ENCODE data around the gene PTPRR.
"Not testable (repeated sequence)": the region's sequence is repeated elsewhere in the genome, so short reads cannot be mapped to it uniquely, and the experiment has no call there.

The PTPRR gene

DNA sequence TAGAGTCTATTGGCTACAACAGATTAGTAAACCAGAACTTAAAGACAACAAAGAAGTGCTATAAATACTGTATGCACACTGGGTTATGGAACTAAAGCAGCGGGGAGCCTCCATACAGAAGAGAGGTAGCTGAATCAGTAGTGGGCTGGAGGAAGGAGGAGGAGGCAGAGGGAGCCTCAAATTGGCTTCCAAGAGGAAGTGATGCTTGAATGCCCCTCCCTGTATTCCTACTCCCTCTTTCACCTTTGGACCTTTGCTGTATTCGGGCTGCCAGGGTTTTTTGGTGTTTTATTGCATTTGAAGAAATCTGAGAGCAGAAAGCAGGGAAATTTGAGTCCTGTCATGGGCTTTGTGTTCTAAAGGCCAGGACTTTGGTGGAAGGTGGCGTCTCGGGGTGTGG, 179.3 kb downstream of the PTPRR start:
- no peak for DNase-seq (ENCODE audit: low spot score)

DNA sequence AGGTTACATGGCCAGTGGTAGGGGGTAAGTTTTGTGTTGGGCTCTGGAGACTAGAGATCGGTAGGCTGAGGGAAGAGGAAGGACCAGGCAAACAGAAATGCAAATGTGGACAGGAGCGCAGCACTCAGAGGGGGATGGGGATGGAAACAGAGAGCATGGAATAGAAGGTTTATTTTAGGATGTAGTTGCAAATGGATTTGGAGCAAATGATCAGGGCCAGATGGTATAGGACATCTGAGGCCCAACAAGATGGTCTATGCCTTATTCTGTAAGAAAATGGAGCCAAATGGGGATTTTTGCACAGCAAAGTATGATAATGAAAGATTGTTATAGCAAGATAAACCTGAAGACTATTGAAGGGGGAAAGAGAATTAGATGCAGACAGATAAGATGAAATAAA, 180.8 kb downstream of the PTPRR start:
- no peak for DNase-seq (ENCODE audit: low spot score)

DNA sequence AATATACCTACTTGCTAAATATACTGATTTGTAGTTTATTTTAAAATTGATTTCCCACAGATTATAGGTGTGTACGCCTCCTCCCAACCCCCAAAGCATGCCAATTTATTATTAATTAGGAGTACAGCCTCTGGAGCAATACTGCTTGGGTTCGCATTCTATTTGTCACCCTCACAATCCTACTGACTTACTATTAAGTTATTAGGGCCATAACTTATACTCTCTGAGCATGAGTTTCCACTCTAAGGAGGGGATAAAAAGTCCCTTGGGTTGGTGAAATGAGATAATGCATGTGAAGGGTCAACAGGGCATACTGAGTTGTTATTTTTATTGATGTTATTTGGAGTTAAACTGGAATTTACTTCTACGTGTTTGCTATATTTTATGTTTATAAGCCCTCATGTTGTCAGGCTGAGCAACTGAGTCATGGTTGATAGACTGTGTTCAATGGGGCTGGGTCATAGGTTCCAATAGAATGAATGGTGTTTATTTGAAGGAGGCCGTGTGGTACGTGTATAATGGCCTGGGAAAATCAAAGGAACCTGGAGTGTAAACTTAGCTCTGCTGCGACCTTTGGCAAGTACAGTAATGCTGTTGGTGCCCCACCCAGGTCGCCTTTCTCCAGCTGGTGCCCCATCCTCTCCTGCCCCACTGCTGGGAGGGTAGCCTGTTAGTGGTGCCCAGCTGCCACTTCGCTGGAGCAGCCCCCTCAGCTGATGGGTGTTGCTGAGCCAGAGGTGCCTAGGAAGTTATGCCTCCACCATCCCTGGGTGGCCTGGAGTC, 184.0 kb downstream of the PTPRR start:
- DNase-seq (ENCODE audit: low spot score), result no peak

DNA sequence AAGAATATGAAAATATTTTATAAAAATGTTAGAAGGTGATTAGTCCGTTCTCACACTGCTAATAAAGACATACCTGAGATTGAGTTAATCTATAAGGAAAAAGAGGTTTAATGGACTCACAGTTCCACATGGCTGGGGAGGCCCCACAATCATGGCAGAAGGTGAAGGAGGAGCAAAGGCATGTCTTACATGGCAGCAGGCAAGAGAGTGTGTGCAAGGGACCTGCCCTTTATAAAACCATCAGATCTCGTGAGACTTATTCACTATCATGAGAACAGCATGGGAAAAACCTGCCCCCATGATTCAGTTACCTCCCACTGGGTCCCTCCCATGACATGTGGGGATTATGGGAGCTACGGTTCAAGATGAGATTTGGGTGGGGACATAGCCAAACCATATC, 185.3 kb downstream of the PTPRR start:
- DNase-seq (ENCODE audit: low spot score), result not testable (repeated sequence)

DNA sequence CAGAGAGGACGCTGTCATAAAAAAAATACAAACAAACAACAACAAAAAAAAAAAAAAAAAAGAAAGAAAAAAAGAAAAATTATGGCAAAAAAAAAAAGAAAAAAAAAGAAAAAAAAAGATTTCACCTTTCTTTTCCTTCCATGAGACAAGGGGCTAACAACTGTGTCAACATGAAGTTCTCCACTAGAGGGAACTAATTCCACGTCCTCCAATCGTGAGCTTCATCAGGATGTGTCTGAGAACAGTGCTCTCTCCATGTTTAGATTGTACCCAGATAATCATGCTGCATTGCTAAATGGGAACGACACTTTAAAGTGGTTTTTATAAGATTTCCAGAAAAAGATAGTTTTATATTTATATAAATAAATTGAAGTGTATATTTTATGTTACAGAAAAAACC, 187.2 kb downstream of the PTPRR start:
- DNase-seq (ENCODE audit: low spot score), result no peak

DNA sequence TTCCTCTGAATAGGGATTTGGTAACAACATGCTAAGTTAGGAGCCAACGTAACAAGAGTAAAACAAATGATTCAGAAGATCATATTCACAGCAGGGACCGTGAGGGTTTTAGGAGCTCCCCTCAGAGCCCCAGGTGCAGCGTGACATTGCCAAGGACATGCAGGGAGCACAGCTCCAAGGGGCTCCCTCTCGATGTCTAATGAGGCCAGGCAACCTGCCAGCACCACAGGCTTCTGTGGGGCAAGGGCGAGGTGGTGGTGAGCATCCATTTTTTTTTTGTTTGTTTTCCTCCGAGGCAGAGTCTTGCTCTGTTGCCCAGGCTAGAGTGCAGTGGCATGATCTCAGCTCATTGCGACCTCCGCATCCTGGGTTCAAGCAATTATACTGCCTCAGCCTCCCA, 188.3 kb downstream of the PTPRR start:
- DNase-seq (ENCODE audit: low spot score), result no peak

DNA sequence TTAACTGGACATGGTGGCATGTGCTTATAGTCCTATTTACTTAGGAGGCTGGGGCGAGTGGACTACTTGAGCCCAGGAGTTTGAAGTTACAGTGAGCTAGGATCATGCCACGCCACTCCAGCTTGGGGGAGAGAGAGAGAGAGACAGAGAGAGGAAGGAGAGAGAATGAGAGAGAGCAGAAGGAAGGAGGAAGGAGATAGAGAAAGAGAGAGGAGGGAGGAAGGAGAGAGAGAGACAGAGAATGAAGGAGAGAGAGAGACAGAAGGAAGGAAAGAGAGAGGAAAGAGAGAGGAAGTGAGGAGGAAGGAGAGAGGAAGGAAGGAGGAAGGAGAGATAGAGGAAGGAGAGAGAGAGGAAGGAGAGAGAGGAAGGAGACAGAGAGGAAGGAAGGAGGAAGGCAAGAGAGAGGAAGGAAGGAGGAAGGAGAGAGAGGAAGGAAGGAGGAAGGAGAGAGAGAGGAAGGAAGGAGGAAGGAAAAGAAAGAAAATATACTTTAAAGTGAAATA, 189.8 kb downstream of the PTPRR start:
- no peak for DNase-seq (ENCODE audit: low spot score)

DNA sequence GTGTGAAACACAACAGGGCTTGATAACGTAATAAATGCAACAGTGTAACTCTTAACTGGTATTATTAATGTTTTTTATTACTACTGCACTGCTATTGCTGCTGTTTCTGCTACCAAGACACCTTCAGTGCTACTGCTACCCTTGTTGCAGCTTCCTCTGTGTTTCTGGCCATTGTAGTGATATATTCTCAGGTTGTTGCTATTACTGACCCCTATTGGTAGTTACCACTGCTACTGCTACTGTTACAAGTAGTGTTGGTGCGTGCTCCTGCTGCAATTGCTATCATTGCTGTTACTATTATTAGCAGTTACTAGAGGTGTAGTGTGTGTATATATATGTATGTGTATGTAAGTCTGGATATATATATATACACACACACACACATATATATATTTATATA, 196.1 kb downstream of the PTPRR start:
- DNase-seq (ENCODE audit: low spot score), result no peak

DNA sequence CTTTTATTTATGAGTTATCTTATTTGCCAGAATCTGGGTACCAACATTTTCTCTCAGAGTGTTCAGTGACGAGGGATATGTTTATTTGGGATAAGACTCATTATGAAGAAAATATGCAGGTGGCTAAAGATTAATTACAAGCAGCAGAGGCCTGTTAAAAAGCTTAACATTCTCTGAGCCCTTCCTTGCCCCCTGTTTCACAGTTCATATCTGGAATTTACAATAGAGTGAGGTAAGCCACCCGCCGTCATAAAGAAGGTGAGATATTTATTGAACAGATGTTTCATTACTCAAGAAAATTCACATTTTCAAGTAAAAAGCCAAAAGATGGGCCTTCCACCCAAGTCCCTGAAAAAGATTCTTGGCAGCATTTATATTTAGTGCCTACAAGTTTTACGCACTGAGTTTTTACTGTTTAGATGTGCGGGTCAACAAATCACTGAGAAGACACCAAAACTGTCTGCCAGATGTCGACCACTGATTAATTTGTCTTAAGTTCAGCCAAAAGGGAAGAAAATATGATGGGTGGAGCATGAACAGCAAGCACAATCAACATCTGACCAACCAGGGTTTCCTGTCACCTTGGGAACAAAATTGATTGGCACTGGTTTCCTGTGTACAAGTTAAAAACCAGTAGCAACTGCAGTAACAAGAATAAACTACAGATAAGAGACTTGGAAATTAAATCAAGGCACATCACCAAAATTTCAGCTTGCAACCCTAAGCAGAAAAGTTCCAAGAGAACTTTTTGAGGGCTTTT, 197.8 kb downstream of the PTPRR start:
- no peak for DNase-seq (ENCODE audit: low spot score)

DNA sequence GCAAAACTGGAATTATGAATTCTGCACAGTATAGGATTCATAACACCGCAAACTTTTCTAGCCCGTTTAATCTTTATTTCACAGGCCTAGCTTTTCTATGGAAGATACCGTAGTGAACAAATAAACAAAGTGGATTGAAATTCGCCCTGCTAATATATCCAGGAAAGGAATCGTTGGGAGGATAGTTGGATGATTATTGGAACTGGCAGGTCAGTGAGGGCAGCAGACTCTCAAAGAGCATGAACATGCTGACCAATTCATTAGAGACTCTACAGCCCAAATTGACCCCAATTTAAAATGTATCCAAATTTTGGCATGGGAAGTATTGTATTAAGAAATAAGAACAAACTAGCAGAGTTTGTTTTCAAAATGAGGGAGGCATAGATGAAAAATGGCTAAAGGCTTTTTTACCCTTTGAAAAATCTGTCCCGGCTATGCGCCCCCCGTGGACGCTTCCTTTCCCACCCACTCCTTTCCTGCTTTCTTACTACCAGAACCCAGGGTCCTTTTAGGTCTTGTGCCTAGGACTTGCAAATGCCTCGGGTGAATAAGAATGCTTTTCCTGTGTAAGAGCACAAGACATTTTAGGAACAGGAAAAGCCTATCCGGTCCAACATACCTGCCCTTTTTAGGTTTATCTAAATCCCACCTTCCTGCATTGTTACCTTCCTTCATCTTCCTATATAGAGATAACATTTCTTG, 198.7 kb downstream of the PTPRR start:
- no peak for DNase-seq (ENCODE audit: low spot score)

DNA sequence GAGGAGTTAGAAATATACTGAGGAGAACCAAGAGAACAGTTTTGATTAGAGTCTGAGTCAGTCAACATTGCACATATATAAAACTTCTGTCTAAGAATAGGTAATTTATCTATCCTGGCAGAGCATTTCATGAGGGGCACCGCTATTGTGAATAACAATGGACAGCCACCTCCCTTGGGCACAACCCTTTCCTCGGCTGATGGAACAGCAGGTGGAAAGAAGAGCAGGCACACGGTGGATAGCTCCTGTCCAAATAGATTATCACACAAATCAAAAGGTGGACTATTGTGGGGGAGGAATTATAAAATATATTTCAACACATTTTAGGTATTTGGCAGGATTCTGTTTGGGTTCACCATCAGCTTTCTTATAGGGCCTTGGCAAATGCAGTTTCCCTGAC, 199.3 kb downstream of the PTPRR start:
- DNase-seq (ENCODE audit: low spot score), result no peak

DNA sequence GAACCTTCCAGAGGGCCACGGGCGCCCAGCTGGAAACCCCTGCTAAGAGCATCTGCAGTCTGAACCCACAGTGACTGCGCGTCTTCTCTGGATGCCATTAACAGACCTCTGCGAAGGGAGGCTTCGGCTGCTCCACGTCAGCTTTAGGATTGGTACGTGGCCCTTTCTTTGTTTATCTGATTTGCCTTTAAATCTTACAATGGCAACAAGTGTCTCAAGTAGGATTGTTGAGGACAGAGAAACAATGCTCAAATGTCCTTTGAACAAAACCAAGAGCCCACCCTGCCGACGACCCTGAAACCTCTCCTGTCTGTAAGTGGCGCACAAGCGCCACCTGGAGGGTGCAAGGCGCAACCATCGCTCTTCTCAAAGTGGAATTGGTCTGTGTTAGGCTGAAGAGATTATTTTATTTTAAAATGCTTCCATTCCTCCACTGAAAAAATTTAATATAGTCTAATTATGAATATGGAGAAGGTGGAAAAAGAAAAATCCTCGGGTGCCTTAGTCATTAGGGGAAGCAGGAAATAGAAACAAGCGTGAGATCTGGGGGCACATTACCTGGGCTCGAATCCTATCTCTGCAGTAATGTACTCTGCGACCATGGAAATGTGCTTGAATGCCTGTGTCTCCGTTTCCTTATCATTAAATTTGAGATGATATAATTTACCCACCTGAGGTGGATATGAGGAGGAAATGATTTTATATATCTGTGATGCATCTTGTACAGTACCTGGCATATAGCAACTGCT, 200.7 kb downstream of the PTPRR start:
- peak; percentile 78 for DNase-seq (ENCODE audit: low spot score)

DNA sequence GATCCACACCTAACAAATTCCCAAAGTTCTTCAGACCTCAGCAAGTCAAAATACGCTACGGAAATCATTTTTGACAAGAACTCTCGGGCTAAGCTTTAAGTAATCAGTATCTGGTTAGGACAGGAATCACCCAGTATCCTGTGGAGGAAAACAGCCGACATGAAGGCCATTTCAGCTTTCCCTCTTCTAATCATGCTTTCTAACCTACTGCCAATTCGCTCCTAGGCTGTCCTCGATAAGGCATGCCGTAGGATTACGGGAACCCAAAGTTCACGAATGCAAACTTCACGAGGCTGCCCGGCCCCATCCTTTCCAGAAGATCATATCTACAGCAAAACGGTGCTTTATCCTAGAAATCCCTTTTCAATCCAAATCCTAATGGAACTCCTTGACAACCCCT, 201.5 kb downstream of the PTPRR start:
- no peak for DNase-seq (ENCODE audit: low spot score)

DNA sequence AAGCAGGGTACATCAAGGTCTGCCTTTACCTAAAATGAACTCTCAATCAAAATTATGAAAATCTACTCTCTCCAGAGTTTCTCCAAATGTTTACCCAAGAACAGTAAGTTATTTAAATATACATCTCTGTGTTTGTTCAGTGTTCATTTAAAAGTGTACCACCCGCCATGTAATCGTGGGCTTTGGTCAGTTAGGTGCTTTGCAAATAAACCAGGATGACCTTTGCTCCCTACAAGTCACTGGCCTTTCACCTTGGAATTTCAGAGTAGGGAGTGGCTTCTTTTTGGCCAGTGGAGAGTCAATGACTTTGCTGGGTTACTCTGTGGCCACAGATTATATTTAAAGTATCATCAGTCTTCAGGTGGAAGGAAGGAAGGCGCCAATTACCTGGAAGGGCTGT, 208.7 kb downstream of the PTPRR start:
- no peak for DNase-seq (ENCODE audit: low spot score)

DNA sequence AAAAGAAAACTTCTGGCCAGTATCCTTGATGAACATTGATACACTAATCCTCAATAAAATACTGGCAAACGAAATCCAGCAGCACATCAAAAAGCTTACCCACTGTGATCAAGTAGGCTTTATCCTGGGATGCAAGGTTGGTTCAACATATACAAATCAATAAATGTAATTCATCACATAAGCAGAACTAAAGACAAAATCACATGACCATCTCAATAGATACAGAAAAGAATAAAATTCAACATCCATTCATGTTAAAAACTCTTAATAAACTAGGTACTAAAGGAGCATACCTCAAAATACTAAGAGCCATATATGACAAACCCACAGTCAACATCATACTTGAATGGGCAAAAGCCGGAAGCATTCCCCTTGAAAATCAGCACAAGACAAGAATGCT, 211.5 kb downstream of the PTPRR start:
- DNase-seq (ENCODE audit: low spot score), result no peak

DNA sequence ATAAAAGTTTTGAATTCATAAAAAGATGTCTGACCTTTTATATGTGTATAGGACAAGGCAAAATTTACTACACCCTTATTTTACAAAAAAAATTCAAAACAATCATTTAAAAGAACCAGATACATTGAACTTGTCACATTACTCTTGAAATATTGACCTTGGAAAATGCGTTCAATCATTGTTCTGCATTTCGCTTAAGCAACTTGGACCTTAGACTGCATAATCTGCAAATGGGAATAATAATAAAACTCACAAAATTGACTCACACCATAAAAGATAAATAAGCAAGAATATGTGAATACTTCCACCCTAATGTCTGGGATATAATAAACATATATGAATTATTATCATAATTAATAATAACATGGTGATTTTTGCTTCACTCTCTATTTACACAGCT, 213.9 kb downstream of the PTPRR start:
- no peak for DNase-seq (ENCODE audit: low spot score)

DNA sequence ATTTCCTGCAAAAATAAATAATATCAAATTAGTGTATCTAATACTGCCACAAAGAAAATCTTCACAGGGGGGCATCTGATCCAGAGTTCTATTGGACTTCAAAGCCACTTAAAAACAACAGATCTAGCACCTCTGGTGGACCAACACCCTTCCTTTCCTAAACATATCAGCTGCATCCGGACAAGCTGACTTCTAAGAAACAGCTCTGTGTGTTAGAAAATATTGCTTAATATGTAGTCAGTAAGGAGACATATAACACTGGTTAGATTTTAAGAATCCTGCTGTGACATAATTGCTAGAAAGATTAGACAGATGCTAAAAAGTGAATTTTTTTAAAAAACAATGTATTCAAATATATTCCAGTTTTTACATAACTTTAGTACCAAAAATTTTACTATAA, 222.2 kb downstream of the PTPRR start:
- DNase-seq (ENCODE audit: low spot score), result no peak

DNA sequence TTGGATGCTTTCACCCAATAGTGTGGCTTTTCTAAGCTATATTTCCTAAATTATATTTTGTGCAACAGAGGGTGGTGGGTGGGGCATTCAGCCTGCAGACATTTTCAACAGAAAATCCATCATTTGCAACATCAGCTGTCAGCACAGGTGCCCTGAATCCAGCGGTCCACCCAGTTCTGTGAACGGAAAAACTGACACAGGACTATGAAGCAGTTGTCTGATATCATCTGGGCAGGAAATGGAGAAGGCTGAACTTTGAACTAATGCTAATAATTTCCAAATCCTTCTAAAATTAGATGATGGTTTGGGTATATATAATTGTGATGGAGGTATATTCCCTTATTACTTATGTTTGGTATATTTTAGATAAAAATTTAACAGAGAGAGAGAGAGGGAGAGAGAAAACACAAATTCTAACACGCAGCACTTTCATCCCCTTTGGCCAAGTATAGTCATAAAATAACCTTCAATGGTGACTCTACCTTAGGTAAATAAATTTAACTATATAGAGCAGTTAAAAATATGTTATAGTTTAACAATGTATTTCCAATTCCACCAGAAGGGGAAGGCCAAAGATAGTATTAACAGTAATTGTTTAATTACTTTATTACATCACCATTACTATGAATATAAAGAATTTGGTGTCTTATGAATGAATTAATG, 225.0 kb downstream of the PTPRR start:
- no peak for DNase-seq (ENCODE audit: low spot score)

DNA sequence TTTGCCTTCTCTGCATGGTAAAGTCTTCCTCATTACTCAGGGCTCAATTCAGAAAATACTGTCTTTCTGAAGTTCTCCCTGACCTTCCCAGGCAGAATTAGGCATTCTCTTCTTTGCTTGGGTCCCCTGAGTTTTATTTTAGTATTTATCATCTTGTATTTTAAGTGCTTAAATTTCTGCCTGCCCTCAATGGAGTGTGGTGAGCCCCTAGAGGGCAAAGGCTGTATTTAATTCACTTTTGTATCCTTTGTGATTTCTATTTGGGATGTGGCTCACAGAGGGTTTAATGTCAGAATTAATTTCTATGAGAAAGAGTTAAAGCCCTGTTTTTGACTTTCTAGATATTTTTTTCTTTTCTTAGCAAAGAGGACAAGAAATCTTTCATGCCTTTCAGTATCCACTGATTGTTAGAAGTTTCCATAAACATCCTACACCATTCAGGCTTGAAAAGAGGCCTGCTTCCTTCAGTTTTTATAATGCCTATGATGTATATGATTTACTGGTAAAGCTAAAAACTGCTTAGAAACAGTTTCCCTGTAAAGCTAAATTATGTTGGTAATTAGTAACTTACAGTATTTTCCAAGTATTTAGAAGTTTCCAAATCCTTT, 227.8 kb downstream of the PTPRR start:
- DNase-seq (ENCODE audit: low spot score), result no peak

DNA sequence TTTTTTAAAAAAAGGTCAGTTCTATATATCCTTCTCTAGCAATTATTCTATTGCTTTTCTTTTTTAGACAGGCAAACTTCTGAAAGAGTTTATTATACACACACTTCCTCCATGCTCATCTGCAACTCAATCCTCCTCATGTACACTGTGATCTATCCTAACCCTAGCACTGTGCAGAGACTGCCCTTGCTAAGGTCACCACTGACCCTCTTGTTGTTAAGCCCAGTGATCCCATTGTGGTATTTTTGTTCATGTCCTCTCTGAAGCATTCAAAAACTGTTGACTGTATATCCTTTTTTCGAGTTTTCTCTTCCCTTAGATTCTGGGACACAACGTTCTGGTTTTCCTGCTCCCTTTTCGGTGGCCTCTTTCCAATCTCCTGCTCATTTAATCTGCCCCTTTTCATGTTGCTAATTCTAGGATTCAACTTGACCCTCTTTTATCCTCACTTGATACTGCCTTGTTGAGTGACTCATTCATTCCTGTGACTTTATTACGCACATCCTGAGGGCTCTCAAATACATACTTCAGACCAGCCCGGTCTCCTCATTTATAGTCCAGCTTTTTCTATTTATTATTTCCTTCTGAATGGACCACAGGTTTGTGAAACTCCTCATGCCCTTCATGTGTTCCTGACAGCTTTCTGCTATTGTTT, 229.4 kb downstream of the PTPRR start:
- no peak for DNase-seq (ENCODE audit: low spot score)

DNA sequence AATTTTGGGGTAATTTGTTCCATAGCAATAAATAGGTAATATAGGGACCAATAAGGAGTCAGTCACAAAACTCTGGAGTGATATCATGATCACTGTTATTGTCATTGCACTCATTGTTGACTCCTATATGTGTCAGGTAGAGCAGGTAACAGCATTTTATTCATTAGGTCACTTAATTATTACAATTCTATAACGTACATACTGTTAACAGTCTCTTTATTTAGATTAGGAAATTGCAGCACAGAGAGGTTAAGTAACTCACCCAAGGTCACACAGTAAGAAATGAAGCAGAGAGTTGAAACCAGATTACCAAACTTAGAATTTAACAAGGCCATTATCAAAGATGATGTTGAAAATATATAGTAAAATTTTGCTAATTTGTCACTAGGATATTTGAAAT, 233.6 kb downstream of the PTPRR start:
- DNase-seq (ENCODE audit: low spot score), result no peak

Data from ecto neural progenitor cell (in vitro differentiated cells).